HCT116 (cell line): ENCODE data around the gene CAPS. TPM values are rescaled to one million over a fixed set of nuclear protein-coding genes. Genes with fewer than 3 reads are reported as not detected.

Experiments
- ATAC-seq: fragments of 200-7000 bp; cut with Tn5 transposase; 2 replicates; pipeline ENCODE4 v1.9.1; 2020; ENCODE audit warnings: mild to moderate bottlenecking, moderate library complexity
- BruUV-seq: library from RNA; stranded (reverse); fragments of 400-500 nt; replicated peaks from 2 replicates; lab custom pipeline; 2021; lab: Mats Ljungman, UMichigan
- CTCF ChIA-PET: fragments of 300-600 bp; sonication (Branson Sonifier 250); formaldehyde crosslinking; loops from one replicate; lab custom pipeline; 2021; ENCODE audit warnings: antibody characterized with exemption; lab: Charles Lee
- POLR2A ChIA-PET: fragments of 300-600, 350-600 bp; sonication (Branson Sonifier 250); formaldehyde crosslinking; loops from one replicate; lab custom pipeline; 2021; ENCODE audit warnings: antibody characterized with exemption; lab: Charles Lee
- RAD21 ChIA-PET, 2 experiments: fragments of 300-600 bp; sonication (Branson Sonifier 250); formaldehyde crosslinking; loops; one replicate each; lab custom pipeline; 2023; ENCODE audit warnings: low total read pairs in 2 of 2; ENCODE audit not compliant: uncharacterized antibody in 2 of 2, unreplicated experiment in 2 of 2, low non-redundant PET in 1 of 2; lab: Charles Lee
- DNase-seq: peaks from one replicate; pipeline ENCODE4 v3.0.0-alpha.2; 2010; ENCODE audit warnings: low read depth, low spot score
- H2AFZ ChIP-seq: fragments of 200-600 bp; shearing (Covaris generic), sonication (generic); 2 replicates; pipeline ENCODE4 v1.6.1; 2017; ENCODE audit warnings: low read depth, mixed run types, mixed read lengths, antibody characterized with exemption, low read length; ENCODE audit not compliant: poor library complexity, severe bottlenecking
- H3K27ac ChIP-seq: 2 replicates; pipeline ENCODE4 v1.5.1; 2012; ENCODE audit warnings: low read depth, low read length
- H3K27me3 ChIP-seq: fragments of 200-600 bp; sonication (generic); 2 replicates; pipeline ENCODE4 v1.6.1; 2016; ENCODE audit warnings: mixed run types, low read length, mixed read lengths; ENCODE audit not compliant: insufficient read depth
- H3K36me3 ChIP-seq, 2 experiments: fragments of 200-500 bp in 1 of 2; fragments of 200-600 bp in 1 of 2; sonication (Bioruptor generic) in 1 of 2; sonication (generic) in 1 of 2; 2 replicates each; pipeline versions ENCODE4 v1.5.1 to v1.6.1; 2014 to 2016; ENCODE audit warnings: low read length in 2 of 2, inconsistent platforms in 1 of 2, mixed read lengths in 1 of 2, mixed run types in 1 of 2; ENCODE audit not compliant: insufficient read depth in 2 of 2, control insufficient read depth in 1 of 2
- H3K4me1 ChIP-seq, 2 experiments: fragments of 200-600 bp in 1 of 2; sonication (generic) in 1 of 2; 2 replicates each; pipeline versions ENCODE4 v1.5.1 to v1.6.1; 2012 to 2017; ENCODE audit warnings: low read length in 2 of 2, inconsistent platforms in 1 of 2, mild to moderate bottlenecking in 1 of 2, mixed read lengths in 1 of 2, mixed run types in 1 of 2, moderate library complexity in 1 of 2; ENCODE audit not compliant: insufficient read depth in 2 of 2, control insufficient read depth in 1 of 2
- H3K4me2 ChIP-seq: fragments of 200-600 bp; sonication (generic); 2 replicates; pipeline ENCODE4 v1.6.1; 2017; ENCODE audit warnings: mixed run types, low read length, mixed read lengths
- H3K4me3 ChIP-seq, 2 experiments: fragments of 200-600 bp in 1 of 2; sonication (generic) in 1 of 2; replicated peaks in 1 of 2; 2 replicates each; pipeline ENCODE4 v1.5.1; 2011 to 2016; ENCODE audit warnings: low read length in 2 of 2, control low read depth in 1 of 2, low read depth in 1 of 2, mild to moderate bottlenecking in 1 of 2, mixed read lengths in 1 of 2, mixed run types in 1 of 2
- H3K79me2 ChIP-seq: fragments of 200-600 bp; sonication (generic); 2 replicates; pipeline ENCODE4 v1.6.1; 2017; ENCODE audit warnings: mild to moderate bottlenecking, mixed run types, low read length, moderate library complexity, mixed read lengths; ENCODE audit not compliant: insufficient read depth
- H3K9ac ChIP-seq: fragments of 200-600 bp; sonication (generic); 2 replicates; pipeline ENCODE4 v1.6.1; 2016; ENCODE audit warnings: low read length, mixed read lengths
- H3K9me2 ChIP-seq: fragments of 200-600 bp; sonication (generic), shearing (Covaris generic); 2 replicates; pipeline ENCODE4 v1.6.1; 2017; ENCODE audit warnings: mixed run types, mild to moderate bottlenecking, moderate library complexity; ENCODE audit not compliant: insufficient read depth
- H3K9me3 ChIP-seq, 2 experiments: fragments of 200-500 bp in 1 of 2; fragments of 200-600 bp in 1 of 2; sonication (Bioruptor generic) in 1 of 2; sonication (generic) in 1 of 2; 2 replicates each; pipeline ENCODE4 v1.6.1; 2014 to 2017; ENCODE audit warnings: low read length in 2 of 2, mixed read lengths in 2 of 2, inconsistent platforms in 1 of 2, low read depth in 1 of 2, mild to moderate bottlenecking in 1 of 2, mixed run types in 1 of 2, moderate library complexity in 1 of 2; ENCODE audit not compliant: control insufficient read depth in 1 of 2, insufficient read depth in 1 of 2
- H4K20me1 ChIP-seq: fragments of 200-600 bp; sonication (generic), shearing (Covaris generic); 2 replicates; pipeline ENCODE4 v1.6.1; 2017; ENCODE audit warnings: mixed run types, mild to moderate bottlenecking, moderate library complexity; ENCODE audit not compliant: insufficient read depth
- CBX3 ChIP-seq: IDR thresholded peaks from 2 replicates; pipeline ENCODE4 v1.6.1; 2012; ENCODE audit warnings: low read depth
- CEBPB ChIP-seq: IDR thresholded peaks from 2 replicates; pipeline ENCODE4 v1.6.1; 2012; ENCODE audit warnings: low read depth
- EZH2 ChIP-seq: fragments of 200-600 bp; sonication (generic); IDR thresholded peaks from 2 replicates; pipeline ENCODE4 v1.6.1; 2017; ENCODE audit warnings: antibody characterized with exemption, mixed run types
- EZH2phosphoT487 ChIP-seq: fragments of 200-600 bp; IDR thresholded peaks from 2 replicates; pipeline ENCODE4 v1.6.1; 2018; ENCODE audit warnings: antibody characterized with exemption, borderline replicate concordance
- FOSL1 ChIP-seq: IDR thresholded peaks from 2 replicates; pipeline ENCODE4 v1.6.1; 2012; ENCODE audit warnings: low read depth
- JUND ChIP-seq: IDR thresholded peaks from 2 replicates; pipeline ENCODE4 v1.6.1; 2012
- POLR2AphosphoS5 ChIP-seq: IDR thresholded peaks from 2 replicates; pipeline ENCODE4 v1.6.1; 2011; ENCODE audit warnings: mild to moderate bottlenecking, low read depth, low read length, moderate library complexity
- SIN3A ChIP-seq: IDR thresholded peaks from 2 replicates; pipeline ENCODE4 v1.6.1; 2012; ENCODE audit warnings: low read depth
- SRF ChIP-seq: IDR thresholded peaks from 2 replicates; pipeline ENCODE4 v1.6.1; 2012; ENCODE audit warnings: low read depth
- TCF7L2 ChIP-seq: IDR thresholded peaks from 2 replicates; pipeline ENCODE4 v1.7.0; 2011; ENCODE audit warnings: borderline replicate concordance, inconsistent platforms; ENCODE audit not compliant: insufficient read depth, insufficient read length; ENCODE audit errors: extremely low read depth
- YY1 ChIP-seq: IDR thresholded peaks from 2 replicates; pipeline ENCODE4 v1.6.1; 2011; ENCODE audit warnings: low read length, low read depth, moderate library complexity, mild to moderate bottlenecking; ENCODE audit not compliant: insufficient replicate concordance; ENCODE audit errors: extremely low read depth
- ZFX ChIP-seq: fragments of 450-650 bp; IDR thresholded peaks from 2 replicates; pipeline ENCODE4 v1.6.1; 2017
- ZNF274 ChIP-seq: fragments of 200-500 bp; sonication (Bioruptor generic); IDR thresholded peaks from 2 replicates; pipeline ENCODE4 v1.6.1; 2014; ENCODE audit warnings: mild to moderate bottlenecking, low read depth, low read length, inconsistent platforms
- intact Hi-C: fragments of 100-400 bp; cut with micrococcal nuclease; formaldehyde crosslinking; loops from 2 replicates; pipeline ENCODE4 v1.10.0; 2022
- total RNA-seq: library from RNA; stranded (reverse); gene quantifications from one replicate; pipeline ENCODE4 v1.2.1, GENCODE V29; 2021; ENCODE audit not compliant: unreplicated experiment
- TF ChIP-seq, protein P1 (sequence below): IDR thresholded peaks from 2 replicates; pipeline ENCODE4 v1.6.1; 2011; ENCODE audit warnings: mild to moderate bottlenecking, low read length, moderate library complexity; ENCODE audit not compliant: insufficient replicate concordance; ENCODE audit errors: extremely low read depth
- TF ChIP-seq, protein P2 (sequence below): IDR thresholded peaks from 2 replicates; pipeline ENCODE4 v1.6.1; 2012
- TF ChIP-seq, protein P3 (sequence below), 3 experiments: fragments of 200-600 bp in 1 of 3; sonication (generic) in 1 of 3; IDR thresholded peaks in 2 of 3; conservative IDR thresholded peaks in 1 of 3; 2 replicates each; pipeline ENCODE4 v1.5.1; 2012 to 2017; ENCODE audit warnings: low read depth in 2 of 3, low read length in 2 of 3, antibody characterized with exemption in 1 of 3, borderline replicate concordance in 1 of 3, control low read depth in 1 of 3, mild to moderate bottlenecking in 1 of 3, mixed read lengths in 1 of 3, mixed run types in 1 of 3, moderate library complexity in 1 of 3; ENCODE audit not compliant: insufficient read depth in 1 of 3
- TF ChIP-seq, protein P4 (sequence below): IDR thresholded peaks from 2 replicates; pipeline ENCODE4 v1.6.1; 2012

The CAPS gene
- total RNA-seq, 1 experiment from 2014 or later, result 2.5 TPM

DNA sequence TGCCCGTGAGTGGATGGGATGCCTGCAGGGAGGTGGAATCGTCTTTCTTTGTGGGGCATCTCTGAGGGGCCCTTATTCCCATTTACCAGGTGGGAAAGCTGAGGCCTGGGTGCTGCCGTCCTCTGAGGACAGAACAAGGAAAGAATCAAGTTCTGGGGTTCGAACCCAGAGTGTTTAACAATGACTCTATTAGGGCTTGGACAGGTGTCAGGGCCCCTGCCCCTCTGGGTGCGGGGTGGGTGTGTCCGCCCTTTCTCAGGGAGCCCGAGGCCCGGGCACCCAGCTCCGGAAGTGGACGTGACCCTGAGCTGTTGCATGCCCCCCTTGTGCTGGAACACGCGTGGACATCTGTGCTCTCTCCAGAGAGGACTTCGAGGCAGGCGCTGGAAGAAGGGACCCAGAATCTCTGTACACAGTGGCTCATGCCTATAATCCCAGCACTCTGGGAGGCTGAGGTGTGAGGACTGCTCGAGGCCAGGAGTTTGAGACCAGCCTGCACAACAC is 21.2 kb upstream of the CAPS start:
- no peak for DNase-seq
- Histone ChIP-seq H3K9me2 (no peaks in the 10 kb centered on the region), H4K20me1 (no peaks in the 10 kb centered on the region), H2AFZ (no peak overlapping the region), H3K4me3 (no peak overlapping the region)
- ATAC-seq, result peak; percentile 17
- RAD21 ChIA-PET, result interaction anchor here (0.7 to 1.0 kb wide), 2 partner anchors 85 to 89 kb away, joined by 3 to 4 read pairs; no protein-coding TSS in a partner anchor
- TF ChIP-seq EZH2, result no peak
- TF ChIP-seq EZH2phosphoT487, result no peak
- no peak for TF ChIP-seq CEBPB
- TF ChIP-seq FOSL1, result no peak
- TF ChIP-seq SIN3A, result 0 out of 2 replicates have a peak, but pooled peaks have one; percentile 10
- TF ChIP-seq TCF7L2, result no peak
- no peak for TF ChIP-seq ZFX
- TF ChIP-seq, protein P1, sequence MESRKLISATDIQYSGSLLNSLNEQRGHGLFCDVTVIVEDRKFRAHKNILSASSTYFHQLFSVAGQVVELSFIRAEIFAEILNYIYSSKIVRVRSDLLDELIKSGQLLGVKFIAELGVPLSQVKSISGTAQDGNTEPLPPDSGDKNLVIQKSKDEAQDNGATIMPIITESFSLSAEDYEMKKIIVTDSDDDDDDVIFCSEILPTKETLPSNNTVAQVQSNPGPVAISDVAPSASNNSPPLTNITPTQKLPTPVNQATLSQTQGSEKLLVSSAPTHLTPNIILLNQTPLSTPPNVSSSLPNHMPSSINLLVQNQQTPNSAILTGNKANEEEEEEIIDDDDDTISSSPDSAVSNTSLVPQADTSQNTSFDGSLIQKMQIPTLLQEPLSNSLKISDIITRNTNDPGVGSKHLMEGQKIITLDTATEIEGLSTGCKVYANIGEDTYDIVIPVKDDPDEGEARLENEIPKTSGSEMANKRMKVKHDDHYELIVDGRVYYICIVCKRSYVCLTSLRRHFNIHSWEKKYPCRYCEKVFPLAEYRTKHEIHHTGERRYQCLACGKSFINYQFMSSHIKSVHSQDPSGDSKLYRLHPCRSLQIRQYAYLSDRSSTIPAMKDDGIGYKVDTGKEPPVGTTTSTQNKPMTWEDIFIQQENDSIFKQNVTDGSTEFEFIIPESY, result no peak
- TF ChIP-seq, protein P2, sequence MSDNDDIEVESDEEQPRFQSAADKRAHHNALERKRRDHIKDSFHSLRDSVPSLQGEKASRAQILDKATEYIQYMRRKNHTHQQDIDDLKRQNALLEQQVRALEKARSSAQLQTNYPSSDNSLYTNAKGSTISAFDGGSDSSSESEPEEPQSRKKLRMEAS, result no peak; the same call in 1 of the 2 replicates
- no peak for TF ChIP-seq SRF
- no peak for TF ChIP-seq JUND
- 0 out of 2 replicates have a peak, but pooled peaks have one; percentile 9 for TF ChIP-seq POLR2AphosphoS5
- TF ChIP-seq, protein P3, sequence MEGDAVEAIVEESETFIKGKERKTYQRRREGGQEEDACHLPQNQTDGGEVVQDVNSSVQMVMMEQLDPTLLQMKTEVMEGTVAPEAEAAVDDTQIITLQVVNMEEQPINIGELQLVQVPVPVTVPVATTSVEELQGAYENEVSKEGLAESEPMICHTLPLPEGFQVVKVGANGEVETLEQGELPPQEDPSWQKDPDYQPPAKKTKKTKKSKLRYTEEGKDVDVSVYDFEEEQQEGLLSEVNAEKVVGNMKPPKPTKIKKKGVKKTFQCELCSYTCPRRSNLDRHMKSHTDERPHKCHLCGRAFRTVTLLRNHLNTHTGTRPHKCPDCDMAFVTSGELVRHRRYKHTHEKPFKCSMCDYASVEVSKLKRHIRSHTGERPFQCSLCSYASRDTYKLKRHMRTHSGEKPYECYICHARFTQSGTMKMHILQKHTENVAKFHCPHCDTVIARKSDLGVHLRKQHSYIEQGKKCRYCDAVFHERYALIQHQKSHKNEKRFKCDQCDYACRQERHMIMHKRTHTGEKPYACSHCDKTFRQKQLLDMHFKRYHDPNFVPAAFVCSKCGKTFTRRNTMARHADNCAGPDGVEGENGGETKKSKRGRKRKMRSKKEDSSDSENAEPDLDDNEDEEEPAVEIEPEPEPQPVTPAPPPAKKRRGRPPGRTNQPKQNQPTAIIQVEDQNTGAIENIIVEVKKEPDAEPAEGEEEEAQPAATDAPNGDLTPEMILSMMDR (IDR thresholded peaks at IDR 0.05 in 2 of 3, conservative IDR thresholded peaks at IDR 0.05 in 1 of 3; ENCODE audit: borderline replicate concordance in 1 of 3, insufficient read depth in 1 of 3, low read depth in 2 of 3, low read length in 2 of 3), result no peak
- TF ChIP-seq YY1, result no peak
- TF ChIP-seq, protein P4, sequence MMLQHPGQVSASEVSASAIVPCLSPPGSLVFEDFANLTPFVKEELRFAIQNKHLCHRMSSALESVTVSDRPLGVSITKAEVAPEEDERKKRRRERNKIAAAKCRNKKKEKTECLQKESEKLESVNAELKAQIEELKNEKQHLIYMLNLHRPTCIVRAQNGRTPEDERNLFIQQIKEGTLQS, result no peak
- no peak for TF ChIP-seq CBX3
- no peak for TF ChIP-seq ZNF274
- TF ChIP-seq, all 23 proteins: peak for 2
- ChIA-PET POLR2A (interaction anchor here (1.1 to 1.4 kb wide), 2 partner anchors 11 to 65 kb away, joined by 3 read pairs; no protein-coding TSS in a partner anchor), CTCF (interaction anchor here (0.6 to 3.7 kb wide), 4 partner anchors 11 to 95 kb away, joined by 3 to 48 read pairs (median 4); partner anchors contain the start of genes NDUFA11 and NRTN)
- Histone ChIP-seq H3K27me3 (no peaks in the 10 kb centered on the region), H3K27ac (no peak overlapping the region), H3K4me2 (no peak overlapping the region), H3K79me2 (peaks cover 10% of the 10 kb centered on the region; the same call in 1 of the 2 replicates), H3K9me3 (no peaks in the 10 kb centered on the region), H3K4me1 (peaks cover 0 to 3% of the 10 kb centered on the region in 2 experiments; a peak in 1 of 4 replicates), H3K9ac (no peak overlapping the region), H3K36me3 (0 out of 4 replicates have a peak, but pooled peaks cover 0 to 7% of the 10 kb centered on the region in 2 experiments)
- intact Hi-C loops, result loop anchor here (1.0 to 2.0 kb wide), 2 partner anchors 64 to 89 kb away; no protein-coding TSS in a partner anchor
- BruUV-seq, result TSS peak; percentile 7
